ENCODE results near the gene IMMT. TPM values are rescaled to one million over a fixed set of nuclear protein-coding genes. Genes with fewer than 3 reads are reported as not detected.

IMMT gene
- total RNA-seq, 1 experiment from 2014 or later = 172 TPM

GRCh38 chr2:86135653-86136052, 59.6 kb downstream of the IMMT start:
- CTCF ChIA-PET = no interaction called here
- no peak for TF ChIP-seq CTCF (conservative IDR thresholded peaks at IDR 0.05; ENCODE audit: low read depth, low read length)
- no peaks in the 10 kb centered on the region for H3K9me3 ChIP-seq (ENCODE audit: low read depth, low read length, poor library complexity, severe bottlenecking)
- H3K27me3 ChIP-seq (replicated peaks; ENCODE audit: insufficient read depth, low read depth, low read length, poor library complexity) = no peaks in the 10 kb centered on the region
- no peak overlapping the region for H3K27ac ChIP-seq (ENCODE audit: low read depth, low read length, poor library complexity, severe bottlenecking)
- intact Hi-C loops (cut with micrococcal nuclease; ENCODE audit: unreplicated experiment) = no loop called here
- POLR2A ChIA-PET (ENCODE audit: low non-redundant PET) = no interaction called here
- H3K36me3 ChIP-seq (ENCODE audit: insufficient read depth, low read length, poor library complexity, severe bottlenecking) = peaks cover 84% of the 10 kb centered on the region
- no TSS peak for BruUV-seq (replicated peaks)
- no peak overlapping the region for H3K4me3 ChIP-seq (ENCODE audit: low read depth, low read length, poor library complexity, severe bottlenecking)
- H3K4me1 ChIP-seq (ENCODE audit: insufficient read depth, low read length, poor library complexity, severe bottlenecking) = no peaks in the 10 kb centered on the region
- no peak for DNase-seq (ENCODE audit: low spot score)

DNA sequence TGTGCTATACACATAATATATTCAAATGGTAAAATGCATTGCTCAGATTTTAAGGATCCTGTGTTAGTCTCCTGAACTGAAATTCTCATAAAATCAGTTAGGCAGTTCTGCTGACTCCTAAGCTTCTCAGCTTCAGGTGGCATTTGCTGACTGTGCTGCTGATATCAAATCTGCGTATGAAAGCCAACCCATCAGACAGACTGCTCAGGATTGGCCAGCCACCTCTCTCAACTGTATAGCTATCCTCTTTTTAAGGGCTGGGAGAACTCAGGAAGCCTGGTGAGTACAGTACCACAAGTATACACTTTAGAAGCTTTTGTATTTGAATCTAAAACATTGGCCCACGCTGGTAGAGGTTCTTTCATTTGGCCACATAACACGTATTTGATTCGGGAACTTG, 60.6 kb downstream of the IMMT start:
- Histone ChIP-seq H3K4me3 (ENCODE audit: low read depth, low read length, poor library complexity, severe bottlenecking) (no peak overlapping the region), H3K27me3 (replicated peaks; ENCODE audit: insufficient read depth, low read depth, low read length, poor library complexity) (no peaks in the 10 kb centered on the region), H3K4me1 (ENCODE audit: insufficient read depth, low read length, poor library complexity, severe bottlenecking) (no peaks in the 10 kb centered on the region), H3K9me3 (ENCODE audit: low read depth, low read length, poor library complexity, severe bottlenecking) (no peaks in the 10 kb centered on the region), H3K36me3 (ENCODE audit: insufficient read depth, low read length, poor library complexity, severe bottlenecking) (peaks cover 94% of the 10 kb centered on the region), H3K27ac (ENCODE audit: low read depth, low read length, poor library complexity, severe bottlenecking) (no peak overlapping the region)
- DNase-seq (ENCODE audit: low spot score) = no peak
- ChIA-PET CTCF (no interaction called here), POLR2A (ENCODE audit: low non-redundant PET) (no interaction called here)
- no peak for TF ChIP-seq EZH2 (IDR thresholded peaks at IDR 0.05; ENCODE audit: borderline replicate concordance, low read depth, low read length, poor library complexity, severe bottlenecking)
- no peak for TF ChIP-seq CTCF (conservative IDR thresholded peaks at IDR 0.05; ENCODE audit: low read depth, low read length)
- intact Hi-C loops (cut with micrococcal nuclease; ENCODE audit: unreplicated experiment) = no loop called here
- no TSS peak for BruUV-seq (replicated peaks)

DNA sequence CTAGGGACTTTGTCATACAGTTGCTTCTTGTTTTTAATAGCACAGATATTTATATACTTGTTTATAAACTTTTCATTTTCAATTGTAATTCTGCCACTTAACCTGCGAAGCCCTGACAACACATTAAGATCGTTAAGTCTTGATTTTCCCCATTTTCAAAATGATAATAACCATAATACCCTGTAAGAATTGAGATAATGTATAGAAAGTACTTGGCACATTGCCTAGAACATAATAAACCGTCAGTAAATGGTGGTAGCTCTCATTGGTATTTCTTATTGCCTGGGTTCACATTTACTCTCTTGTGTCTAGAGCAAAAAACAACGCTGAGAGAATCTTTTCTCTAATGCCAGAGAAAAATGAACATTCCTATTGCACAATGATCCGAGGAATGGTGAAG, 70.6 kb downstream of the IMMT start:
- ChIA-PET CTCF (no interaction called here), POLR2A (ENCODE audit: low non-redundant PET) (no interaction called here)
- Histone ChIP-seq H3K27ac (ENCODE audit: low read depth, low read length, poor library complexity, severe bottlenecking) (no peak overlapping the region), H3K4me1 (ENCODE audit: insufficient read depth, low read length, poor library complexity, severe bottlenecking) (no peaks in the 10 kb centered on the region), H3K36me3 (ENCODE audit: insufficient read depth, low read length, poor library complexity, severe bottlenecking) (peaks cover 100% of the 10 kb centered on the region), H3K27me3 (replicated peaks; ENCODE audit: insufficient read depth, low read depth, low read length, poor library complexity) (no peaks in the 10 kb centered on the region), H3K9me3 (ENCODE audit: low read depth, low read length, poor library complexity, severe bottlenecking) (no peaks in the 10 kb centered on the region), H3K4me3 (ENCODE audit: low read depth, low read length, poor library complexity, severe bottlenecking) (no peak overlapping the region)
- no peak for DNase-seq (ENCODE audit: low spot score)
- intact Hi-C loops (cut with micrococcal nuclease; ENCODE audit: unreplicated experiment) = loop anchor here (5.0 to 10.0 kb wide), 2 partner anchors 38 to 480 kb away; no protein-coding TSS in a partner anchor
- TF ChIP-seq EZH2 (IDR thresholded peaks at IDR 0.05; ENCODE audit: borderline replicate concordance, low read depth, low read length, poor library complexity, severe bottlenecking) = no peak
- no peak for TF ChIP-seq CTCF (conservative IDR thresholded peaks at IDR 0.05; ENCODE audit: low read depth, low read length)
- no TSS peak for BruUV-seq (replicated peaks)

Measured in A673 (cell line).